Right atrium auricular region (tissue), 2 donors: ENCODE measurements around the gene BRD8. TPM values are rescaled to one million over a fixed set of nuclear protein-coding genes. Genes with fewer than 3 reads are reported as not detected.

Experiments
- DNase-seq: peaks from one replicate; pipeline ENCODE4 v3.0.0-alpha.2; 2019; ENCODE audit warnings: low spot score
- H3K27ac ChIP-seq, 2 donors: fragments of 200-600 bp; sonication (generic); 1 replicate in 1 of 2; 2 replicates in 1 of 2; pipeline ENCODE4 v1.5.1; 2016 to 2019
- H3K27me3 ChIP-seq, 2 donors: fragments of 200-600 bp; sonication (generic); one replicate each; pipeline versions ENCODE4 v1.5.1 to v1.6.0; 2017 to 2019
- H3K36me3 ChIP-seq: fragments of 200-600 bp; sonication (generic); one replicate; pipeline ENCODE4 v1.5.1; 2016
- H3K4me1 ChIP-seq, 2 donors: fragments of 200-600 bp; sonication (generic); one replicate each; pipeline versions ENCODE4 v1.5.1 to v1.6.0; 2017 to 2019
- H3K4me3 ChIP-seq, 2 donors: fragments of 200-600 bp; sonication (generic); 1 replicate in 1 of 2; 2 replicates in 1 of 2; pipeline ENCODE4 v1.5.1; 2017 to 2019; ENCODE audit warnings: mild to moderate bottlenecking in 1 of 2, moderate library complexity in 1 of 2
- H3K9me3 ChIP-seq, 2 donors: fragments of 200-600 bp; sonication (generic); one replicate each; pipeline ENCODE4 v1.5.1; 2019
- CTCF ChIP-seq, 2 donors: fragments of 200-600 bp; sonication (generic); IDR thresholded peaks; one replicate each; pipeline ENCODE4 v1.5.1; 2019; ENCODE audit warnings: antibody characterized with exemption in 2 of 2
- total RNA-seq, 2 donors: library from RNA; depleted of rRNA; stranded (reverse); fragments of >200 nt; gene quantifications; one replicate each; pipeline ENCODE4 v1.1.0, GENCODE V29; 2016

Gene BRD8
- total RNA-seq, 2 donors from 2014 or later, result 20.2 to 27.3 TPM

GRCh38 chr5:138095100-138095907 is 83.1 kb downstream of the BRD8 start:
- Histone ChIP-seq H3K4me1 (no peaks in the 10 kb centered on the region), H3K27me3 (no peaks in the 10 kb centered on the region), H3K4me3 (no peak overlapping the region), H3K9me3 (no peaks in the 10 kb centered on the region), H3K27ac (no peak overlapping the region), H3K36me3 (no peaks in the 10 kb centered on the region)
- no peak for TF ChIP-seq CTCF (IDR thresholded peaks at IDR 0.05)
- no peak for DNase-seq

- no peaks in the 10 kb centered on the region for H3K27me3 ChIP-seq
- no peaks in the 10 kb centered on the region for H3K4me1 ChIP-seq
- H3K36me3 ChIP-seq, result no peaks in the 10 kb centered on the region
- no peak overlapping the region for H3K4me3 ChIP-seq
- no peak for DNase-seq
- TF ChIP-seq CTCF (IDR thresholded peaks at IDR 0.05), result no peak
- no peaks in the 10 kb centered on the region for H3K9me3 ChIP-seq
- no peak overlapping the region for H3K27ac ChIP-seq
These were observed 85.4 kb downstream of the BRD8 start for GRCh38 chr5:138093036-138093435.

GRCh38 chr5:138092301-138092700 is 86.1 kb downstream of the BRD8 start:
- H3K4me1 ChIP-seq, result no peaks in the 10 kb centered on the region
- no peaks in the 10 kb centered on the region for H3K27me3 ChIP-seq
- no peak for TF ChIP-seq CTCF (IDR thresholded peaks at IDR 0.05)
- H3K4me3 ChIP-seq, result no peak overlapping the region
- H3K36me3 ChIP-seq, result no peaks in the 10 kb centered on the region
- no peak for DNase-seq
- no peaks in the 10 kb centered on the region for H3K9me3 ChIP-seq
- no peak overlapping the region for H3K27ac ChIP-seq

- Histone ChIP-seq H3K4me3 (no peak overlapping the region), H3K27ac (no peak overlapping the region), H3K4me1 (no peaks in the 10 kb centered on the region), H3K9me3 (no peaks in the 10 kb centered on the region), H3K27me3 (no peaks in the 10 kb centered on the region), H3K36me3 (no peaks in the 10 kb centered on the region)
- TF ChIP-seq CTCF (IDR thresholded peaks at IDR 0.05), result no peak
- DNase-seq, result no peak
These were observed 86.7 kb downstream of the BRD8 start for GRCh38 chr5:138091685-138092084.

Other genes with a start within 250 kb of the BRD8 start
- gene FAM13B, start 145.6 kb downstream of the BRD8 start, total RNA-seq, result 10 to 100 TPM; 35.9 to 37.1 TPM
- not detected for gene WNT8A, start 94.6 kb downstream of the BRD8 start, total RNA-seq
- gene NME5, start 39.2 kb downstream of the BRD8 start, total RNA-seq, result 1 to 10 TPM; 1.0 to 3.8 TPM
- gene KIF20A, start 482 bp upstream of the BRD8 start, total RNA-seq, result 1 to 10 TPM in 1 of 2 donors, under 1 TPM in 1; 0.12 to 4.3 TPM
- gene CDC23, start 34.7 kb upstream of the BRD8 start, total RNA-seq, result 10 to 100 TPM in 1 of 2 donors, 1 to 10 TPM in 1; 9.2 to 11.6 TPM
- under 1 TPM; 0.39 to 0.85 TPM for gene GFRA3, start 96.0 kb upstream of the BRD8 start, total RNA-seq
- under 1 TPM in 1 of 2 donors, not detected in 1; 0.30 TPM for gene CDC25C, start 153.2 kb upstream of the BRD8 start, total RNA-seq
- gene FAM53C, start 159.6 kb upstream of the BRD8 start, total RNA-seq, result 10 to 100 TPM; 18.6 to 21.4 TPM
- 10 to 100 TPM; 42.9 to 46.9 TPM for gene KDM3B, start 174.1 kb upstream of the BRD8 start, total RNA-seq